DOHH2 (cell line): Measurements from ENCODE around the gene RNPEPL1.

Experiments
- H3F3A ChIP-seq: fragments of 200-600 bp; sonication (generic), shearing (Covaris generic); 2 replicates; pipeline ENCODE4 v1.6.0; 2016; ENCODE audit warnings: antibody characterized with exemption, mild to moderate bottlenecking; ENCODE audit not compliant: control insufficient read depth, insufficient read depth
- H3K27ac ChIP-seq: fragments of 200-600 bp; sonication (generic); 2 replicates; pipeline ENCODE4 v1.5.1; 2014; ENCODE audit warnings: low read depth, mild to moderate bottlenecking, low read length, moderate library complexity
- H3K27me3 ChIP-seq: fragments of 200-600 bp; sonication (generic); 2 replicates; pipeline ENCODE4 v1.6.1; 2014; ENCODE audit warnings: mild to moderate bottlenecking, low read length, mixed read lengths; ENCODE audit not compliant: control insufficient read depth
- H3K36me3 ChIP-seq: fragments of 200-600 bp; sonication (generic); 2 replicates; pipeline ENCODE4 v1.6.1; 2014; ENCODE audit warnings: mild to moderate bottlenecking, low read length, moderate library complexity, mixed read lengths; ENCODE audit not compliant: control insufficient read depth
- H3K4me1 ChIP-seq: fragments of 200-600 bp; sonication (generic); 2 replicates; pipeline ENCODE4 v1.6.1; 2014; ENCODE audit warnings: mild to moderate bottlenecking, low read length, mixed read lengths; ENCODE audit not compliant: control insufficient read depth
- H3K4me2 ChIP-seq: fragments of 200-600 bp; sonication (generic); 2 replicates; pipeline ENCODE4 v1.6.0; 2014; ENCODE audit warnings: mild to moderate bottlenecking, low read length, moderate library complexity
- H3K4me3 ChIP-seq: fragments of 200-600 bp; sonication (generic); 2 replicates; pipeline ENCODE4 v1.5.1; 2014; ENCODE audit warnings: mild to moderate bottlenecking, low read length, mixed read lengths
- H3K79me2 ChIP-seq: fragments of 200-600 bp; sonication (generic); 2 replicates; pipeline ENCODE4 v1.6.1; 2014; ENCODE audit warnings: mild to moderate bottlenecking, low read length, mixed read lengths; ENCODE audit not compliant: control insufficient read depth
- H3K9me2 ChIP-seq: fragments of 200-600 bp; sonication (generic); replicated peaks from 2 replicates; pipeline ENCODE4 v1.6.1; 2014; ENCODE audit warnings: mild to moderate bottlenecking, low read length, mixed read lengths; ENCODE audit not compliant: control insufficient read depth
- H3K9me3 ChIP-seq: fragments of 200-600 bp; sonication (generic); 2 replicates; pipeline ENCODE4 v1.6.1; 2014; ENCODE audit warnings: antibody characterized with exemption, low read length, mixed read lengths; ENCODE audit not compliant: control insufficient read depth, insufficient read depth
- H4K20me1 ChIP-seq: fragments of 200-600 bp; sonication (generic); 2 replicates; pipeline ENCODE4 v1.6.0; 2014; ENCODE audit warnings: low read depth, mild to moderate bottlenecking, antibody characterized with exemption, low read length, moderate library complexity; ENCODE audit not compliant: control insufficient read depth, insufficient read depth
- CTCF ChIP-seq: fragments of 200-600 bp; sonication (generic); IDR thresholded peaks from one replicate; pipeline ENCODE4 v1.5.1; 2014; ENCODE audit warnings: antibody characterized with exemption, mild to moderate bottlenecking, low read depth, low read length; ENCODE audit not compliant: poor library complexity, severe bottlenecking
- EZH2phosphoT487 ChIP-seq: fragments of 200-600 bp; sonication (generic); IDR thresholded peaks from 2 replicates; pipeline ENCODE4 v1.6.1; 2017; ENCODE audit warnings: borderline replicate concordance, mild to moderate bottlenecking, antibody characterized with exemption, low read length, moderate library complexity, mixed read lengths

RNPEPL1 gene

DNA sequence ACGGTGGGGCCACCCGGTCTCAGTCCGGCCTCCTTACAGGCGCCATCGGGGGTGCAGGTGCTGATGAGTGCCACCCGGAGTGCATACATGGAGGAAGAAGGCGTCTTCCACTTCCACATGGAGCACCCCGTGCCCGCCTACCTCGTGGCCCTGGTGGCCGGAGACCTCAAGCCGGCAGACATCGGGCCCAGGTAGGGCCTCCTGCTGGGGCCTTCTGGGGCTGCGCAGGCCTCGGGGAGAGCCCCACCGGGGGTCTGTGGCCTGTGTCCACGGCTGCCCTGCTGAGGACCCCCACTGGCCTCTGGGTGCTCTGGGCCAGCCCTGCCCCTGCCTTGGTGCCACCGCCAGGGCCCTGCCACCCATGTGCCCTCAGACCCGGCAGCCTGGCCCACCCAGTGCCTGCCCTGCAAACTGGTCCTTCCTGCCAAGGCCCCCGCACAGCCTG is 4.8 kb downstream of the RNPEPL1 start:
- no peaks in the 10 kb centered on the region for H3K9me2 ChIP-seq
- no peak overlapping the region for H3K4me3 ChIP-seq
- peaks cover 5% of the 10 kb centered on the region for H4K20me1 ChIP-seq
- no peaks in the 10 kb centered on the region for H3K9me3 ChIP-seq
- H3K27me3 ChIP-seq: no peaks in the 10 kb centered on the region
- no peaks in the 10 kb centered on the region for H3F3A ChIP-seq
- H3K79me2 ChIP-seq: peaks cover 36% of the 10 kb centered on the region
- TF ChIP-seq CTCF: no peak
- no peak for TF ChIP-seq EZH2phosphoT487
- no peak overlapping the region for H3K4me2 ChIP-seq
- H3K27ac ChIP-seq: no peak overlapping the region
- peaks cover 15% of the 10 kb centered on the region for H3K4me1 ChIP-seq
- peaks cover 36% of the 10 kb centered on the region for H3K36me3 ChIP-seq

DNA sequence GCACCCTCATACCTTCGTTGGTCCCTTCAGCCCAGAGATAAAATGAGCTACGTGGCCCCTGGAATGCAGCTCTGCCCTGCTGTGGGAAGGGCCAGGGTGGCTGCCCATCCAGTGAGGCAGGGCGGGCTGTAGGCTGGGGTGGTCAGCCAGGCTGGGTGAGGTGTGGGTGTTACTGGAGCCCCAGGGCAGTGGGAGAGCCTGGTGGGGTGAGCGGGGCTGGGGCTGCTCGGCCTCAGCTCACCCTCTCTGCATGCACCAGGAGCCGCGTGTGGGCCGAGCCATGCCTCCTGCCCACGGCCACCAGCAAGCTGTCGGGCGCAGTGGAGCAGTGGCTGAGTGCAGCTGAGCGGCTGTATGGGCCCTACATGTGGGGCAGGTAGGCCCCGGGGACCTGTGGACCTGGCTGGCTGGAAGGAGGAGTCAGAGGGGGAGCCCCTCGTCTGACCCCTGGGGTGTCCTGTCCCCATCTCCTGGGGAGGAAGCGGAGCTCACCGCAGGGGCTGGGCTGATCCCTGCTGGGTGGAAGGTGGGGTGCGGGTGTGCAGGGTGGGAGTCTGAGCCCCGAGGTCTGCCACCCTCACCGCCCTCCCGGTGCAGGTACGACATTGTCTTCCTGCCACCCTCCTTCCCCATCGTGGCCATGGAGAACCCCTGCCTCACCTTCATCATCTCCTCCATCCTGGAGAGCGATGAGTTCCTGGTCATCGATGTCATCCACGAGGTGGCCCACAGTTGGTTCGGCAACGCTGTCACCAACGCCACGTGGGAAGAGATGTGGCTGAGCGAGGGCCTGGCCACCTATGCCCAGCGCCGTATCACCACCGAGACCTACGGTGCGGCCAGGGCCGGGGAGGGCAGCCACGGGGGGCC is 5.5 kb downstream of the RNPEPL1 start:
- Histone ChIP-seq H3K4me1 (peaks cover 15% of the 10 kb centered on the region), H4K20me1 (peaks cover 5% of the 10 kb centered on the region), H3K4me2 (no peak overlapping the region), H3K9me3 (no peaks in the 10 kb centered on the region), H3K9me2 (no peaks in the 10 kb centered on the region), H3K36me3 (peaks cover 42% of the 10 kb centered on the region), H3F3A (no peaks in the 10 kb centered on the region), H3K79me2 (peaks cover 38% of the 10 kb centered on the region), H3K27me3 (no peaks in the 10 kb centered on the region), H3K27ac (no peak overlapping the region), H3K4me3 (no peak overlapping the region)
- TF ChIP-seq EZH2phosphoT487: no peak
- no peak for TF ChIP-seq CTCF

- H3K27ac ChIP-seq: no peak overlapping the region
These were observed 6.3 kb downstream of the RNPEPL1 start for GRCh38 chr2:240574386-240575100.

More at GRCh38 chr2:240574386-240575100, 6.3 kb downstream of the RNPEPL1 start:
- Histone ChIP-seq H3K79me2 (peaks cover 38% of the 10 kb centered on the region), H3K4me2 (no peak overlapping the region), H3F3A (no peaks in the 10 kb centered on the region), H3K9me2 (no peaks in the 10 kb centered on the region), H3K4me3 (no peak overlapping the region), H3K4me1 (peaks cover 16% of the 10 kb centered on the region), H3K36me3 (peaks cover 48% of the 10 kb centered on the region), H3K27me3 (no peaks in the 10 kb centered on the region), H4K20me1 (peaks cover 2% of the 10 kb centered on the region; the same call in 1 of the 2 replicates), H3K9me3 (no peaks in the 10 kb centered on the region)
- no peak for TF ChIP-seq CTCF
- TF ChIP-seq EZH2phosphoT487: no peak
